Esophagus (tissue), 2 donors: ENCODE data around the gene SOWAHA. TPM values are rescaled to one million over a fixed set of nuclear protein-coding genes. Genes with fewer than 3 reads are reported as not detected.

Experiments
- H3K27ac ChIP-seq, 2 donors: one replicate each; pipeline ENCODE4 v1.5.1; 2013; ENCODE audit warnings: low read depth in 2 of 2, mild to moderate bottlenecking in 2 of 2, inconsistent platforms in 1 of 2, low read length in 1 of 2, moderate library complexity in 1 of 2
- H3K27me3 ChIP-seq, 2 donors: one replicate each; pipeline ENCODE4 v1.6.1; 2013; ENCODE audit warnings: low read length in 2 of 2, control low read depth in 1 of 2, mild to moderate bottlenecking in 1 of 2; ENCODE audit not compliant: insufficient read depth in 2 of 2, control insufficient read depth in 1 of 2
- H3K36me3 ChIP-seq, 2 donors: one replicate each; pipeline ENCODE4 v1.6.1; 2013; ENCODE audit warnings: low read length in 1 of 2; ENCODE audit not compliant: control insufficient read depth in 2 of 2, insufficient read depth in 2 of 2
- H3K4me1 ChIP-seq, 2 donors: one replicate each; pipeline ENCODE4 v1.6.1; 2013; ENCODE audit warnings: low read length in 1 of 2; ENCODE audit not compliant: control insufficient read depth in 2 of 2, insufficient read depth in 2 of 2
- H3K4me3 ChIP-seq, 2 donors: one replicate each; pipeline ENCODE4 v1.5.1; 2013; ENCODE audit warnings: low read length in 2 of 2, mild to moderate bottlenecking in 2 of 2, low read depth in 1 of 2, moderate library complexity in 1 of 2
- H3K9me3 ChIP-seq, 2 donors: one replicate each; pipeline ENCODE4 v1.6.1; 2013; ENCODE audit warnings: mild to moderate bottlenecking in 2 of 2, low read depth in 1 of 2, low read length in 1 of 2, moderate library complexity in 1 of 2; ENCODE audit not compliant: control insufficient read depth in 2 of 2, insufficient read depth in 1 of 2
- whole genome bisulfite sequencing, 2 donors: extraction: QIAGEN DNeasy Blood & Tissue Kit; methylation state at CpG; one replicate each; pipeline ENCODE4 v1.1.7; 2013; 5-methylcytosine and 5-hydroxymethylcytosine counted together
- polyA plus RNA-seq, 2 donors: library from polyadenylated mRNA; stranded (reverse); fragments of 200-250 nt; gene quantifications; one replicate each; pipeline ENCODE4 v1.2.3, GENCODE V29; 2013
- donor health status: healthy with polysubstance abuse.
- donor health status: Bipolar disorder and iron deficiency.

The SOWAHA gene
- under 1 TPM; 0.07 to 0.18 TPM for polyA plus RNA-seq

- Histone ChIP-seq H3K4me3 (peak within 1 kb of the TSS; percentile 47 to 57), H3K9me3 (peaks cover 0 to 3% of the 10 kb centered on the region in 2 donors), H3K27ac (no peak within 1 kb of the TSS), H3K4me1 (peaks cover 0 to 6% of the 10 kb centered on the region in 2 donors), H3K27me3 (peaks cover 0 to 7% of the 10 kb centered on the region in 2 donors), H3K36me3 (no peaks in the 10 kb centered on the region)
- 3 to 4% methylated on average over 53 to 68 of the region's 68 CpGs for WGBS, 2 donors
These were observed at the start of gene SOWAHA for GRCh38 chr5:132812781-132813598. TSS of gene SOWAHA (plus strand) at chr5:132813302. CDS start at chr5:132813622, 320 bp downstream.

DNA sequence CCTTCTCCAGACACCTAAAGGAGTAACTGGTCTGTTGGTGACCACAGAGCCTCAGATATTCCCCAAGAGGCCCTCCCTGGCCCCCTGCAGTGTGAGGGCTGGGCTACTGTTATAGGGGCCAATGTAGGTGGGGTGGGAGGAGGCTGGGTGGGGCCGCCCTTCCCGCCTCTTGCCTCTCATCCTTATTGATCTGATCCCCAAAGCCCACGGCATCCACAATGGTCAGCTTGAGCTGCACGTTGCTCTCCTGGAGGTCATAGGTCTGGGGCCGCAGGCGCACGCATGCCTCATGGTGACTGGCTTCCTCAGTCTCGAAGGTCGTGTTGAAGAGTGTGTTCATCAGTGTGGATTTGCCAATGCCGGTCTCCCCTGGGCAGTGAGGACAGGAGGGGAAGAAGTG, 49.1 kb upstream of the SOWAHA start:
- no peak overlapping the region for H3K27ac ChIP-seq
- H3K9me3 ChIP-seq: no peaks in the 10 kb centered on the region
- H3K4me1 ChIP-seq: peaks cover 0 to 13% of the 10 kb centered on the region in 2 donors
- H3K36me3 ChIP-seq: peaks cover 24 to 47% of the 10 kb centered on the region in 2 donors
- 92 to 96% methylated on average over 10 of the region's 10 CpGs for WGBS, 2 donors
- no peaks in the 10 kb centered on the region for H3K27me3 ChIP-seq
- no peak overlapping the region for H3K4me3 ChIP-seq

DNA sequence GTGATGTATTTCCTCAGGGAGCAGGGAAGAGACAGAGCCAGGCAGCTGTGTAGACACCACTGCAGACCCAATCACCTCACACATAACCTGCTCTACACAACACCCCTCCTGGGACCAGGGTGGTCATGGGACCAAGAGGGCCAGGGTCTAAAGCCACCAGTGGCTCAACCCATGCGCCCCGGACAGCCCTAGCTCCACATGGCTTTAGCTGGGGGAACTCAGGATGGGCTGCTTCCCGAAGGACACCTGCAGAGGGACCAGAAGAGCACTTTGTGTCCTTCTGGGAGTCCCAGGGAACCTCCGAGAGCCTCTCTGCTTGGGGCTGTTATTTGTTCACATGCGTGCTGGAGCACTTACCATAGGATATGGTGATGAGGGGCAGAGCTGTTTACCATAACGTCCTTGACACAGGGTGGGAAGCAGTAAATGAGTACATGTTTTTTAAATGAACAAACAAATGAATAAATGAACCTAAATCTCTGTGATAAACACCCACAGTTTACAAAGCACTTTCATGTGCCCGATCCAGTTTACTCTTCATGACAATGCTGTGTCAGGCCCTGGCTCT, 48.3 kb upstream of the SOWAHA start:
- peaks cover 0 to 8% of the 10 kb centered on the region in 2 donors for H3K4me1 ChIP-seq
- 91 to 94% methylated on average over 7 of the region's 7 CpGs for WGBS, 2 donors
- H3K27me3 ChIP-seq: no peaks in the 10 kb centered on the region
- no peak overlapping the region for H3K4me3 ChIP-seq
- no peak overlapping the region for H3K27ac ChIP-seq
- no peaks in the 10 kb centered on the region for H3K9me3 ChIP-seq
- peaks cover 17 to 40% of the 10 kb centered on the region in 2 donors for H3K36me3 ChIP-seq

- Histone ChIP-seq H3K27ac (no peak overlapping the region), H3K9me3 (no peaks in the 10 kb centered on the region)
- WGBS, 2 donors: 69 to 71% methylated on average over 12 of the region's 12 CpGs
These were observed 47.6 kb upstream of the SOWAHA start for GRCh38 chr5:132765311-132766019.

DNA sequence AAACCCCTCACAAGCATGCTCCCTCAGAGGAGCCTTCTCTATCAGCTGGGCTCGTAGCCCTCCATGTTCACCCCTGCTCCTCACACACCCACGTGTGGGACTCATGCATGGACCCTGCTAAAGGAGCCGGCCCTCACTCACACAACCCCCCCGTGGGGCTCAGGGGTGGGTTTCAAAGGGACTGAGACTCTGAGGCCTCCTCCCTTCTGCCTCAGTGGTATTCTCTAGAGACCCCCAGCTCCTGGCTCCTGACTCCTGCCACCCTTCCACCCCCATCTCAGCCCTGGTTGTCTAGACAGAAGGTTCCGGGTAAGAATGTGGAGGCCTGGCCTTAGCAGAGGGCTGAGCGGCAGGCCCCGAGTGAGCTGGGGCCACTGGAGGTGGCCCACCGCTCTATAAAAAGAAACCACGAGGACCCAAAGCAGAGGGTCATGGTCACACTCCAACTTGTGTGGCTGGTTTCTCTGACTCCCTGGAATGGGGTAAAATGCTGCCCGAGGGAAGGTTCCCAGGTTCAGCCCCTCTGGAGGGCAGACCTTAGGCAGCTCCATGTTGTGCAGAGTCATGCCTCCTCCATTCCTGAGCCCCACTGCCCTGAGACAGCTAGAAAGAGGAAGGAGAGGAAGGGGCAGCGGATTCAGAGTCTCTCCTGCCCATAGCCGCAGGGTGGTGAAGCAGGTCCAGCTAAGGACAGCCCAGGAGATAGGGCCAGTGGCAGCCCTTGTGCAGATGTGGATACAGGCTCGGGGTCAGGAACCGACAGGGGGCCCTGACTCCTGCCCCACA, 46.9 kb upstream of the SOWAHA start:
- Histone ChIP-seq H3K27me3 (no peaks in the 10 kb centered on the region), H3K36me3 (peaks cover 12 to 26% of the 10 kb centered on the region in 2 donors), H3K27ac (no peak overlapping the region)

More at GRCh38 chr5:132765311-132766019, 47.6 kb upstream of the SOWAHA start:
- H3K4me1 ChIP-seq: peaks cover 0 to 8% of the 10 kb centered on the region in 2 donors
- H3K4me3 ChIP-seq: no peak overlapping the region
- H3K27me3 ChIP-seq: no peaks in the 10 kb centered on the region
- H3K36me3 ChIP-seq: peaks cover 17 to 33% of the 10 kb centered on the region in 2 donors

GRCh38 chr5:132766806-132767055, 46.4 kb upstream of the SOWAHA start:
- no peaks in the 10 kb centered on the region for H3K27me3 ChIP-seq
- no peak overlapping the region for H3K4me3 ChIP-seq
- peaks cover 4 to 8% of the 10 kb centered on the region in 2 donors for H3K4me1 ChIP-seq
- 88 to 92% methylated on average over 1 of the region's 1 CpG for WGBS, 2 donors
- H3K27ac ChIP-seq: no peak overlapping the region
- no peaks in the 10 kb centered on the region for H3K9me3 ChIP-seq
- peaks cover 12 to 21% of the 10 kb centered on the region in 2 donors for H3K36me3 ChIP-seq

More for the DNA sequence above, 46.9 kb upstream of the SOWAHA start:
- Histone ChIP-seq H3K4me3 (no peak overlapping the region), H3K4me1 (peaks cover under 1 to 8% of the 10 kb centered on the region in 2 donors), H3K9me3 (no peaks in the 10 kb centered on the region)
- WGBS, 2 donors: 90% methylated on average over 14 of the region's 14 CpGs

DNA sequence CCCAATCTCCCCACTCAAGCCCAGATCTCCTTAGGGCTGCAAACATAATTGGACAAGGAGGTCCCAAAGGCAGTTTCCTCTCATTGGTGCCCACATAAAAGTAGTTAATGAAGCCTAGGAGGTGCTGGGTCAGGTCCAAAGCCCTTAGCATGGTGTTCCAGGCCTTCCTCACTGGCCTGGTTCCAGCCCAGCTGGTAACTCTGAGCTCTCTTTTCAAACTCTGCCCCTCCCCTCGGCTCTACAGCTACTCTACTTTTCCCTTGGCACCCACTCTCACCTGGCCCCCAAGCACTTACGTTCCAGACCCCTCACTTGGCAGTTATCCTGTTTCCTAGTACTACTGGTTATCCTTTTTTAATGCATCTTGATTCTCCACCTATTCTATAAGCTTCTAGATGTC, 46.0 kb upstream of the SOWAHA start:
- H3K4me1 ChIP-seq: peaks cover 4 to 9% of the 10 kb centered on the region in 2 donors
- H3K9me3 ChIP-seq: no peaks in the 10 kb centered on the region
- H3K27me3 ChIP-seq: no peaks in the 10 kb centered on the region
- H3K36me3 ChIP-seq: peaks cover 12 to 18% of the 10 kb centered on the region in 2 donors
- no peak overlapping the region for H3K4me3 ChIP-seq
- WGBS, 2 donors: 45 to 64% methylated on average over 2 of the region's 2 CpGs
- H3K27ac ChIP-seq: no peak overlapping the region

DNA sequence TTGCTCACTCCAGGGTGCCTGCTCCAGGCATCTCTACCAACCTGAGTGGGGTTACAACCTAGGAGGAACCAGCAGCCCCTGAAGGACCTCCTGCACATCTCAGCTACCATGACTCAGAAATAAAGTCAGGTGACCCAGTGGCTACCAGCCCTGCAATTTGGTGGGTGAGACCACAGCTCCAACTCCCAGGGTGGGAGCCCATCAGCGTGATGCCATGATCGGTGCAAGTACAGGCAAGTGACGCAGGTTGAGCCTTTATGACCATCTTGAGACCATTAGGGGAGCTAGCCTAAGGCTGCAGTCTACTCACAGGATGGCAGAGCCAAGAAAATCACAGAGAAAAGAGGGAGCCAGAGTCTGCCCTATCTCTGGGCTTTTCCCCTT, 44.6 kb upstream of the SOWAHA start:
- H3K27me3 ChIP-seq: no peaks in the 10 kb centered on the region
- H3K36me3 ChIP-seq: peaks cover 10 to 11% of the 10 kb centered on the region in 2 donors
- peaks cover 9 to 14% of the 10 kb centered on the region in 2 donors for H3K4me1 ChIP-seq
- no peak overlapping the region for H3K27ac ChIP-seq
- no peaks in the 10 kb centered on the region for H3K9me3 ChIP-seq
- WGBS, 2 donors: 96 to 97% methylated on average over 3 of the region's 3 CpGs
- H3K4me3 ChIP-seq: no peak overlapping the region

GRCh38 chr5:132770476-132771159, 42.5 kb upstream of the SOWAHA start:
- peak overlapping the region in 1 of 2 donors; percentile 11 for H3K27ac ChIP-seq
- no peaks in the 10 kb centered on the region for H3K27me3 ChIP-seq
- H3K9me3 ChIP-seq: no peaks in the 10 kb centered on the region
- 51 to 63% methylated on average over 8 of the region's 8 CpGs for WGBS, 2 donors
- H3K36me3 ChIP-seq: no peaks in the 10 kb centered on the region
- H3K4me3 ChIP-seq: no peak overlapping the region
- H3K4me1 ChIP-seq: peaks cover 16 to 27% of the 10 kb centered on the region in 2 donors
